ENCODE measurements around the gene PMM1.

DNA sequence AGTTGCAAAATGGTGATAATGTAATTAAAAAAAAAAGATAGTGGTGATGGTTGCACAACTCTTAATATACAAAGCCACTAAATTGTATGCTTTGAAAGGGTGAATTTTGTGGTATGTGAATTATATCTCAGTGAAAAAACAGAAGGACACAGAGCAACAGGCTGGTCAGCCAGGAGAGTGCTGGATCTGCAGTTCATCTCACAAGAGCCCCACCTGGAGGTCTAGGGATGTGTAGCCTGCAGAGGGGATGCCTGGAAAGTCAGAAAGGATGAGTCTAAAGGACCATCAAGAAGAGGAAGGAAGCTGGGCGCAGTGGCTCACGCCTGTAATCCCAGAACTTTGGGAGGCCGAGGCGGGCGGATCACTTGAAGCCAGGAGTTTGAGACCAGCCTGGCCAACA, 54.4 kb downstream of the PMM1 start:
- TF ChIP-seq CTCF (IDR thresholded peaks at IDR 0.05): no peak
- TF ChIP-seq POLR2A (IDR thresholded peaks at IDR 0.05): no peak

Data from uterus (tissue), 2 donors.